Measurements from ENCODE around the gene B3GAT2. TPM values are rescaled to one million over a fixed set of nuclear protein-coding genes. Genes with fewer than 3 reads are reported as not detected.

B3GAT2 gene
- total RNA-seq, 1 experiment from 2014 or later, result not detected

- CTCF ChIA-PET, result no interaction called here
These were observed 23.9 kb upstream of the B3GAT2 start for GRCh38 chr6:70980727-70981126.

More at GRCh38 chr6:70980727-70981126, 23.9 kb upstream of the B3GAT2 start:
- Histone ChIP-seq H2AFZ (ENCODE audit: low read depth, low read length, poor library complexity, severe bottlenecking) (no peak overlapping the region), H3K9me2 (ENCODE audit: insufficient read depth) (no peaks in the 10 kb centered on the region), H3K9ac (ENCODE audit: low read length) (no peak overlapping the region), H3K9me3 (ENCODE audit: control insufficient read depth in 1 of 2, insufficient read depth in 1 of 2, low read depth in 1 of 2, low read length in 2 of 2) (no peaks in the 10 kb centered on the region), H3K27me3 (ENCODE audit: insufficient read depth, low read length) (no peaks in the 10 kb centered on the region), H3K4me1 (ENCODE audit: control insufficient read depth in 1 of 2, insufficient read depth in 2 of 2, low read length in 2 of 2) (no peaks in the 10 kb centered on the region), H3K27ac (ENCODE audit: low read depth, low read length) (no peak overlapping the region), H3K4me2 (ENCODE audit: low read length) (no peak overlapping the region), H3K79me2 (ENCODE audit: insufficient read depth, low read length) (no peaks in the 10 kb centered on the region), H3K36me3 (ENCODE audit: control insufficient read depth in 1 of 2, insufficient read depth in 2 of 2, low read length in 2 of 2) (no peaks in the 10 kb centered on the region), H4K20me1 (ENCODE audit: insufficient read depth) (no peaks in the 10 kb centered on the region), H3K4me3 (replicated peaks in 1 of 2; ENCODE audit: low read depth in 1 of 2, low read length in 2 of 2) (no peak overlapping the region)
- DNase-seq (ENCODE audit: low read depth, low spot score) (no peak), ATAC-seq (no peak)
- ChIA-PET RAD21 (ENCODE audit: low non-redundant PET in 1 of 2, low total read pairs in 2 of 2, uncharacterized antibody in 2 of 2, unreplicated experiment in 2 of 2) (no interaction called here), POLR2A (no interaction called here)
- intact Hi-C loops (cut with micrococcal nuclease), result no loop called here
- BruUV-seq (replicated peaks), result no TSS peak
- TF ChIP-seq ZNF274 (IDR thresholded peaks at IDR 0.05; ENCODE audit: low read depth, low read length) (no peak), SP1 (IDR thresholded peaks at IDR 0.05; ENCODE audit: low read depth) (no peak), EZH2 (IDR thresholded peaks at IDR 0.05) (no peak), FOSL1 (IDR thresholded peaks at IDR 0.05; ENCODE audit: low read depth) (no peak), EGR1 (IDR thresholded peaks at IDR 0.05; ENCODE audit: low read depth) (no peak), EZH2phosphoT487 (IDR thresholded peaks at IDR 0.05; ENCODE audit: borderline replicate concordance) (no peak), CTCF (IDR thresholded peaks at IDR 0.05 in 2 of 3, conservative IDR thresholded peaks at IDR 0.05 in 1 of 3; ENCODE audit: borderline replicate concordance in 1 of 3, insufficient read depth in 1 of 3, low read depth in 2 of 3, low read length in 2 of 3) (no peak), POLR2A (IDR thresholded peaks at IDR 0.05; ENCODE audit: borderline replicate concordance, extremely low read depth, insufficient read depth, insufficient read length) (no peak), ELF1 (IDR thresholded peaks at IDR 0.05; ENCODE audit: borderline replicate concordance, low read depth) (no peak), POLR2AphosphoS5 (IDR thresholded peaks at IDR 0.05; ENCODE audit: low read depth, low read length) (no peak), MAX (IDR thresholded peaks at IDR 0.05) (no peak), RAD21 (IDR thresholded peaks at IDR 0.05; ENCODE audit: low read depth) (no peak), REST (IDR thresholded peaks at IDR 0.05; ENCODE audit: low read depth) (no peak)
